Chondrocyte (in vitro differentiated cells): Measurements from ENCODE around the gene GPATCH1. TPM values are rescaled to one million over a fixed set of nuclear protein-coding genes. Genes with fewer than 3 reads are reported as not detected.
"Not testable (repeated sequence)": the region's sequence is repeated elsewhere in the genome, so short reads cannot be mapped to it uniquely, and the experiment has no call there.

Experiments used
- DNase-seq: peaks from one replicate; pipeline ENCODE4 v3.0.0; 2021; ENCODE audit warnings: mixed read lengths, low spot score
- H3K27ac Mint-ChIP-seq: one replicate; pipeline ENCODE4 v1.8.0; 2021; ENCODE audit warnings: mild to moderate bottlenecking, moderate library complexity, mixed read lengths; ENCODE audit not compliant: unreplicated experiment
- H3K27me3 Mint-ChIP-seq: 2 replicates; pipeline ENCODE4 v1.8.0; 2021; ENCODE audit warnings: low read depth, mixed read lengths
- H3K36me3 Mint-ChIP-seq: 2 replicates; pipeline ENCODE4 v1.8.0; 2021; ENCODE audit warnings: low read depth, mixed read lengths
- H3K4me1 Mint-ChIP-seq: 2 replicates; pipeline ENCODE4 v1.8.0; 2021; ENCODE audit warnings: low read depth, mild to moderate bottlenecking, mixed read lengths
- H3K4me3 Mint-ChIP-seq: one replicate; pipeline ENCODE4 v1.8.0; 2021; ENCODE audit warnings: mild to moderate bottlenecking, moderate library complexity, mixed read lengths; ENCODE audit not compliant: unreplicated experiment
- H3K9me3 Mint-ChIP-seq: 2 replicates; pipeline ENCODE4 v1.8.0; 2021; ENCODE audit warnings: low read depth, mixed read lengths
- CTCF ChIP-seq: fragments of 200-600 bp; sonication (generic); IDR thresholded peaks from 2 replicates; pipeline ENCODE4 v1.5.0; 2021; ENCODE audit warnings: antibody characterized with exemption, mild to moderate bottlenecking, moderate library complexity
- total RNA-seq: library from RNA; stranded (reverse); gene quantifications from 3 replicates; pipeline ENCODE4 v1.2.1, GENCODE V29; 2021

The GPATCH1 gene
- total RNA-seq, 1 donor from 2014 or later, result 7.1 TPM

- Mint-ChIP-seq H3K4me3 (no peak overlapping the region), H3K4me1 (no peaks in the 10 kb centered on the region), H3K27ac (no peak overlapping the region), H3K36me3 (peaks cover 3% of the 10 kb centered on the region), H3K27me3 (no peaks in the 10 kb centered on the region), H3K9me3 (no peaks in the 10 kb centered on the region)
- DNase-seq, result no peak
- TF ChIP-seq CTCF, result no peak
Measured at GRCh38 chr19:33039108-33039599, 41.8 kb upstream of the GPATCH1 start.

DNA sequence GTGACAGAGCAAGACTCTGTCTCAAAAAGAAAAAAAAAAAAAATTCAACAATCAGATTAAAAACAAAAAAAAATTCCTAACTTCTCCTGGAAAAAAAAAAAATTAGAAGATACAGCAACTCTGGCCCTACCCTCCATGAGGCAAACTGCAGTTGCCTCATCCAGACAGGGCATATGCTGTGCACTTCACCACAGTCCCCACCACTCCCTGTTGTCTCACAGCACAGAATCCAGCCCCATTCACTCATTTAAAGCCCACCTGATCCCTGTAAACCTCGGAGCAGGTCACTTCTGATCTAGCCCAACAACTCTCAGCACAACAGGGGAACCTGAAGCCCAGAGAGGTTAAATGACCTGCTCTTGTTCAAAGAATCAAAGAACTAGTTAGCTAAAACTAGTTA is 41.2 kb upstream of the GPATCH1 start:
- no peak for DNase-seq
- no peaks in the 10 kb centered on the region for H3K27me3 Mint-ChIP-seq
- no peak overlapping the region for H3K27ac Mint-ChIP-seq
- H3K9me3 Mint-ChIP-seq, result no peaks in the 10 kb centered on the region
- peaks cover 3% of the 10 kb centered on the region for H3K36me3 Mint-ChIP-seq
- H3K4me3 Mint-ChIP-seq, result no peak overlapping the region
- no peak for TF ChIP-seq CTCF
- H3K4me1 Mint-ChIP-seq, result no peaks in the 10 kb centered on the region

- no peak for DNase-seq
- H3K4me3 Mint-ChIP-seq, result no peak overlapping the region
- H3K27me3 Mint-ChIP-seq, result no peaks in the 10 kb centered on the region
- no peak for TF ChIP-seq CTCF
- H3K27ac Mint-ChIP-seq, result no peak overlapping the region
- H3K36me3 Mint-ChIP-seq, result peaks cover 3% of the 10 kb centered on the region
- H3K9me3 Mint-ChIP-seq, result no peaks in the 10 kb centered on the region
- no peaks in the 10 kb centered on the region for H3K4me1 Mint-ChIP-seq
Measured at GRCh38 chr19:33040994-33041827, 39.8 kb upstream of the GPATCH1 start.

DNA sequence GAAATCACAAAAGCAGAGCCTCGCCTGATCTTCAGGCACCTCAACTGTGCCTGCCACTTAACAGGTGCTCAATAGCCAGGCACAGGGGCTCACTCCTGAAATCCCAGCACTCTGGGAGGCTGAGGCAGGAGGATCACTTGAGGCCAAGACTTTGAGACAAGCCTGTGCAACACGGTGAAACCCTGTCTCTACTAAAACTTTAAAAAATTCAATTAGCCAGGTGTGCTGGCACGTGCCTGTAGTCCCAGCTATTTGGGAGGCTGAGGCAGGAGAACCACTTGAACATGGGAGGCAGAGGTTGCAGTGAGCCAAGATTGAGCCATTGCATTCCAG is 39.2 kb upstream of the GPATCH1 start:
- not testable (repeated sequence) for H3K27me3 Mint-ChIP-seq, H3K4me3 Mint-ChIP-seq, H3K4me1 Mint-ChIP-seq, DNase-seq, H3K9me3 Mint-ChIP-seq, H3K36me3 Mint-ChIP-seq, H3K27ac Mint-ChIP-seq

- no peak overlapping the region for H3K4me3 Mint-ChIP-seq
- no peaks in the 10 kb centered on the region for H3K9me3 Mint-ChIP-seq
- no peaks in the 10 kb centered on the region for H3K4me1 Mint-ChIP-seq
- peaks cover 3% of the 10 kb centered on the region for H3K36me3 Mint-ChIP-seq
- no peak for DNase-seq
- no peak overlapping the region for H3K27ac Mint-ChIP-seq
- no peak for TF ChIP-seq CTCF
- no peaks in the 10 kb centered on the region for H3K27me3 Mint-ChIP-seq
Measured at GRCh38 chr19:33047422-33047821, 33.6 kb upstream of the GPATCH1 start.
